Subcutaneous abdominal adipose tissue (tissue), 5 donors: ENCODE data around the gene IL17RD.

Source experiments
- H3K27ac ChIP-seq: one replicate; pipeline ENCODE4 v1.7.0; 2013; ENCODE audit warnings: low read depth, mild to moderate bottlenecking, inconsistent platforms, low read length, moderate library complexity
- H3K27me3 ChIP-seq, 5 donors: one replicate each; pipeline ENCODE4 v1.7.0; 2013; ENCODE audit warnings: low read length in 5 of 5, inconsistent platforms in 1 of 5; ENCODE audit not compliant: control insufficient read depth in 5 of 5, insufficient read depth in 4 of 5
- H3K36me3 ChIP-seq, 5 donors: one replicate each; pipeline ENCODE4 v1.7.0; 2013; ENCODE audit warnings: low read length in 5 of 5; ENCODE audit not compliant: control insufficient read depth in 5 of 5, insufficient read depth in 5 of 5
- H3K4me1 ChIP-seq, 5 donors: one replicate each; pipeline ENCODE4 v1.7.0; 2013; ENCODE audit warnings: low read length in 5 of 5, mild to moderate bottlenecking in 3 of 5, moderate library complexity in 1 of 5; ENCODE audit not compliant: control insufficient read depth in 5 of 5, insufficient read depth in 5 of 5
- H3K4me3 ChIP-seq, 5 donors: one replicate each; pipeline ENCODE4 v1.7.0; 2013; ENCODE audit warnings: low read length in 5 of 5, low read depth in 1 of 5
- H3K9ac ChIP-seq, 5 donors: one replicate each; pipeline ENCODE4 v1.7.0; 2013; ENCODE audit warnings: low read length in 5 of 5, mild to moderate bottlenecking in 4 of 5, moderate library complexity in 3 of 5
- H3K9me3 ChIP-seq, 5 donors: one replicate each; pipeline ENCODE4 v1.7.0; 2013; ENCODE audit warnings: low read length in 5 of 5; ENCODE audit not compliant: control insufficient read depth in 5 of 5
- donor health status: healthy.
- donor health status: healthy.
- donor health status: healthy.
- donor health status: healthy.
- donor health status: healthy.

IL17RD gene

GRCh38 chr3:57132674-57133073 is 32.5 kb downstream of the IL17RD start:
- Histone ChIP-seq H3K4me1 (peaks cover 0 to 25% (median 2%) of the 10 kb centered on the region in 5 donors), H3K27ac (no peak overlapping the region), H3K9me3 (no peaks in the 10 kb centered on the region), H3K4me3 (no peak overlapping the region), H3K36me3 (no peaks in the 10 kb centered on the region), H3K9ac (no peak overlapping the region), H3K27me3 (peaks cover 0 to 10% (median 0%) of the 10 kb centered on the region in 5 donors)

- Histone ChIP-seq H3K36me3 (no peaks in the 10 kb centered on the region), H3K9ac (no peak overlapping the region), H3K4me1 (peaks cover 0 to 25% (median 2%) of the 10 kb centered on the region in 5 donors), H3K27me3 (peaks cover 0 to 7% (median 0%) of the 10 kb centered on the region in 5 donors), H3K27ac (no peak overlapping the region), H3K9me3 (no peaks in the 10 kb centered on the region), H3K4me3 (no peak overlapping the region)
Measured at GRCh38 chr3:57131210-57131588, 34.0 kb downstream of the IL17RD start.

- H3K9ac ChIP-seq, result no peak overlapping the region
- H3K9me3 ChIP-seq, result no peaks in the 10 kb centered on the region
- no peak overlapping the region for H3K4me3 ChIP-seq
- H3K27me3 ChIP-seq, result peaks cover 0 to 7% (median 0%) of the 10 kb centered on the region in 5 donors
- peaks cover 0 to 25% (median 2%) of the 10 kb centered on the region in 5 donors for H3K4me1 ChIP-seq
- H3K27ac ChIP-seq, result no peak overlapping the region
- H3K36me3 ChIP-seq, result no peaks in the 10 kb centered on the region
Measured at GRCh38 chr3:57130571-57131209, 34.5 kb downstream of the IL17RD start.

GRCh38 chr3:57128826-57129667 is 36.1 kb downstream of the IL17RD start:
- Histone ChIP-seq H3K27ac (no peak overlapping the region), H3K9ac (no peak overlapping the region), H3K4me3 (no peak overlapping the region)

GRCh38 chr3:57127891-57128518 is 37.1 kb downstream of the IL17RD start:
- H3K4me3 ChIP-seq, result no peak overlapping the region
- no peaks in the 10 kb centered on the region for H3K9me3 ChIP-seq
- H3K36me3 ChIP-seq, result no peaks in the 10 kb centered on the region

More at GRCh38 chr3:57128826-57129667, 36.1 kb downstream of the IL17RD start:
- Histone ChIP-seq H3K9me3 (no peaks in the 10 kb centered on the region), H3K4me1 (peaks cover 0 to 25% (median 2%) of the 10 kb centered on the region in 5 donors), H3K27me3 (peaks cover 0 to 7% (median under 1%) of the 10 kb centered on the region in 5 donors), H3K36me3 (no peaks in the 10 kb centered on the region)

GRCh38 chr3:57126244-57126643 is 38.9 kb downstream of the IL17RD start:
- Histone ChIP-seq H3K27ac (no peak overlapping the region), H3K4me3 (no peak overlapping the region), H3K9me3 (no peaks in the 10 kb centered on the region), H3K27me3 (peaks cover 3 to 9% (median 6%) of the 10 kb centered on the region in 5 donors), H3K9ac (no peak overlapping the region), H3K36me3 (no peaks in the 10 kb centered on the region), H3K4me1 (peaks cover 0 to 12% (median 2%) of the 10 kb centered on the region in 5 donors)

More at GRCh38 chr3:57127891-57128518, 37.1 kb downstream of the IL17RD start:
- Histone ChIP-seq H3K27ac (peak overlapping the region; percentile 34), H3K9ac (no peak overlapping the region), H3K4me1 (peaks cover 0 to 19% (median 2%) of the 10 kb centered on the region in 5 donors), H3K27me3 (peaks cover 3 to 7% (median 3%) of the 10 kb centered on the region in 5 donors)

GRCh38 chr3:57120451-57121174 is 44.5 kb downstream of the IL17RD start:
- no peak overlapping the region for H3K27ac ChIP-seq

GRCh38 chr3:57120040-57120439 is 45.1 kb downstream of the IL17RD start:
- Histone ChIP-seq H3K36me3 (no peaks in the 10 kb centered on the region), H3K9me3 (no peaks in the 10 kb centered on the region), H3K4me1 (no peaks in the 10 kb centered on the region), H3K9ac (no peak overlapping the region), H3K27ac (no peak overlapping the region), H3K4me3 (no peak overlapping the region), H3K27me3 (peaks cover 2 to 6% (median 4%) of the 10 kb centered on the region in 5 donors)

More at GRCh38 chr3:57120451-57121174, 44.5 kb downstream of the IL17RD start:
- H3K9me3 ChIP-seq, result no peaks in the 10 kb centered on the region
- no peaks in the 10 kb centered on the region for H3K36me3 ChIP-seq
- H3K4me3 ChIP-seq, result no peak overlapping the region
- peaks cover 2 to 6% (median 4%) of the 10 kb centered on the region in 5 donors for H3K27me3 ChIP-seq
- H3K4me1 ChIP-seq, result no peaks in the 10 kb centered on the region
- H3K9ac ChIP-seq, result no peak overlapping the region

- H3K27me3 ChIP-seq, result peaks cover 2 to 6% (median 2%) of the 10 kb centered on the region in 5 donors
- H3K4me3 ChIP-seq, result no peak overlapping the region
- no peaks in the 10 kb centered on the region for H3K4me1 ChIP-seq
- peaks cover 0 to 2% (median 0%) of the 10 kb centered on the region in 5 donors for H3K36me3 ChIP-seq
- no peaks in the 10 kb centered on the region for H3K9me3 ChIP-seq
- no peak overlapping the region for H3K9ac ChIP-seq
- no peak overlapping the region for H3K27ac ChIP-seq
Measured at GRCh38 chr3:57118254-57118653, 46.9 kb downstream of the IL17RD start.
